ENCODE measurements around the gene FKBP14.

GRCh38 chr7:30023524-30023923 is 3.0 kb downstream of the FKBP14 start:
- no peak for TF ChIP-seq CTCF (IDR thresholded peaks at IDR 0.05 in 8 of 11, conservative IDR thresholded peaks at IDR 0.05 in 3 of 11)
- TF ChIP-seq POLR2A (IDR thresholded peaks at IDR 0.05) = no peak
